ENCODE results near the gene LRTM2. TPM values are rescaled to one million over a fixed set of nuclear protein-coding genes. Genes with fewer than 3 reads are reported as not detected.

LRTM2 gene
- total and polyA plus RNA-seq, 11 donors = not detected

DNA sequence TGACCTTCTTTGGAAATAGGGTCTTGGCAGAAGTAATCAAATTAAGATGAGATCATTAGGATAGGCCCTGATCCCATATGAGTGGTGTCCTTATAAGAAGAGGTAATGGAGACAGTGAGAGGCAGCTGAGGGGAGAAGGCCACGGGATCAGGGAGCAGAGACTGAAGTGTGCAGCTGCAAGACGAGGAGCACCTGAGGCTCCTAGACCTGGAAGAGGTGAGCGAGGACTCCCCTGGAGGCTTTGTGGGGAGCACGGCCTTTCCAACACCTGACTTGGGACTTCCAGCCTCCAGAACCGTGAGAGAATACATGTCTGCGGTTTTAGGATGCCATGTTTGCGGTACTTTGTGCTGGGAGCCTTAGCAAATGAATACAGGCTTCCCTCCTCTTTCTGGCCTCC, 37.5 kb downstream of the LRTM2 start:
- Histone ChIP-seq H3K4me1 (no peaks in the 10 kb centered on the region), H3K36me3 (no peaks in the 10 kb centered on the region), H3K9me3 (peaks cover 0 to 26% (median 14%) of the 10 kb centered on the region in 12 donors), H3K4me3 (no peak overlapping the region), H3K27me3 (peaks cover 0 to 3% (median 0%) of the 10 kb centered on the region in 9 donors), H3K27ac (no peak overlapping the region)
- no peak for TF ChIP-seq POLR2A (IDR thresholded peaks at IDR 0.05)
- TF ChIP-seq, protein P1, sequence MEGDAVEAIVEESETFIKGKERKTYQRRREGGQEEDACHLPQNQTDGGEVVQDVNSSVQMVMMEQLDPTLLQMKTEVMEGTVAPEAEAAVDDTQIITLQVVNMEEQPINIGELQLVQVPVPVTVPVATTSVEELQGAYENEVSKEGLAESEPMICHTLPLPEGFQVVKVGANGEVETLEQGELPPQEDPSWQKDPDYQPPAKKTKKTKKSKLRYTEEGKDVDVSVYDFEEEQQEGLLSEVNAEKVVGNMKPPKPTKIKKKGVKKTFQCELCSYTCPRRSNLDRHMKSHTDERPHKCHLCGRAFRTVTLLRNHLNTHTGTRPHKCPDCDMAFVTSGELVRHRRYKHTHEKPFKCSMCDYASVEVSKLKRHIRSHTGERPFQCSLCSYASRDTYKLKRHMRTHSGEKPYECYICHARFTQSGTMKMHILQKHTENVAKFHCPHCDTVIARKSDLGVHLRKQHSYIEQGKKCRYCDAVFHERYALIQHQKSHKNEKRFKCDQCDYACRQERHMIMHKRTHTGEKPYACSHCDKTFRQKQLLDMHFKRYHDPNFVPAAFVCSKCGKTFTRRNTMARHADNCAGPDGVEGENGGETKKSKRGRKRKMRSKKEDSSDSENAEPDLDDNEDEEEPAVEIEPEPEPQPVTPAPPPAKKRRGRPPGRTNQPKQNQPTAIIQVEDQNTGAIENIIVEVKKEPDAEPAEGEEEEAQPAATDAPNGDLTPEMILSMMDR (IDR thresholded peaks at IDR 0.05) = no peak
- 83 to 90% (median 87%) methylated on average over 7 of the region's 7 CpGs for WGBS, 4 donors
- no peak for DNase-seq
- ATAC-seq = no peak
- intact Hi-C loops (cut with DNase I) = no loop called here

- Histone ChIP-seq H3K4me3 (no peak overlapping the region), H3K4me1 (no peaks in the 10 kb centered on the region), H3K27ac (no peak overlapping the region), H3K36me3 (no peaks in the 10 kb centered on the region), H3K27me3 (peaks cover 0 to 3% (median 0%) of the 10 kb centered on the region in 9 donors), H3K9me3 (peaks cover 0 to 26% (median 14%) of the 10 kb centered on the region in 12 donors)
- WGBS, 4 donors = 86 to 91% (median 88%) methylated on average over 11 of the region's 11 CpGs
- TF ChIP-seq, protein P1 (IDR thresholded peaks at IDR 0.05) = no peak
- no peak for TF ChIP-seq POLR2A (IDR thresholded peaks at IDR 0.05)
- intact Hi-C loops (cut with DNase I) = no loop called here
- DNase-seq (no peak), ATAC-seq (no peak)
Measured at GRCh38 chr12:1858456-1858855, 38.1 kb downstream of the LRTM2 start.

DNA sequence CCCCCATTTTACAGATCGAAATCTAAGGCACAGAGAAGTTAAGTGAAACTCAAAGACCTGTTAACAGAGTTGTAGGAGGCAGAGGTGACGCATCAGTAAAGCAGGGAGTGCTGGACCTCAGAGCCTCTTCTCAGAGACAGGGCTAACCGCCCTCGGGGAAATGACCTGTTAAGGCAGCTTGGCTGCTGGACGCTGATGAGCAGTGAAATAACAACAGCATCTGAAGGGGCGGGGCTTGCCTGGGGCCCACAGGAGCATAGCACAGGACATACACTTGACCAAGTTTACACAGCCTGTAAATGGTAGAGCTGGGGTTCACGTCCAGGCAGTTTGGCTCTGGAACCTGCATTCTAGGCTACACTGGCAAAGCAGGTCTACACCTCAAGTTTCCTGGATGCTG, 39.3 kb downstream of the LRTM2 start:
- intact Hi-C loops (cut with DNase I) = no loop called here

DNA sequence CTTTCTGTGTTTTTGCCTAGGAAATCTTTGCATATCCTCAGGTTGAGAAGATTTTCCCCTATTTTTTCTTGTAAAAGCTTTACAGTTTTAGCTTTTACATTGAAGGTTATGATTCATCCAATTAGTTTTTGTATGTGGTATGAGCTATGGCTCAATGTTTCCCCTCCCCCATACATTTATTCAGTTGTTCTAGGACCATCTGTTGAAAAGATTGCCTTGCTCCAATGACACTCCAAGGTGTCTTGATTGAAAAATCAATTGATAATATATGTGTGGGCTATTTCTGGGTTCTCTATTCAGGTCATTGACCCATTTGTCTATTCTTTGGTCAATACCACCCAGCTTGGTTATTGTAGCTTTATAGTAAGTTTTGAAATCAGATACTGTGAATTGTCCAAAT, 42.6 kb downstream of the LRTM2 start:
- Histone ChIP-seq H3K27ac (no peak overlapping the region), H3K9me3 (peaks cover 0 to 4% (median 0%) of the 10 kb centered on the region in 12 donors), H3K27me3 (peaks cover 0 to 36% (median 9%) of the 10 kb centered on the region in 9 donors), H3K4me3 (no peak overlapping the region), H3K36me3 (no peaks in the 10 kb centered on the region), H3K4me1 (no peaks in the 10 kb centered on the region)
- DNase-seq = no peak
- TF ChIP-seq POLR2A (IDR thresholded peaks at IDR 0.05) = no peak
- TF ChIP-seq, protein P1 (IDR thresholded peaks at IDR 0.05) = no peak
- ATAC-seq = no peak
- intact Hi-C loops (cut with DNase I) = no loop called here

More for the DNA sequence above, 39.3 kb downstream of the LRTM2 start:
- WGBS, 4 donors = 72 to 80% (median 76%) methylated on average over 7 of the region's 7 CpGs
- Histone ChIP-seq H3K27ac (no peak overlapping the region), H3K4me1 (no peaks in the 10 kb centered on the region), H3K4me3 (no peak overlapping the region), H3K9me3 (peaks cover 0 to 19% (median 12%) of the 10 kb centered on the region in 12 donors), H3K27me3 (peaks cover 0 to 12% (median 3%) of the 10 kb centered on the region in 9 donors), H3K36me3 (no peaks in the 10 kb centered on the region)
- no peak for ATAC-seq
- no peak for DNase-seq
- TF ChIP-seq, protein P1 (IDR thresholded peaks at IDR 0.05) = no peak
- no peak for TF ChIP-seq POLR2A (IDR thresholded peaks at IDR 0.05)
